HCT116 (cell line): ENCODE data around the gene LTA4H. TPM values are rescaled to one million over a fixed set of nuclear protein-coding genes. Genes with fewer than 3 reads are reported as not detected.

Source experiments
- ATAC-seq: fragments of 200-7000 bp; cut with Tn5 transposase; 2 replicates; pipeline ENCODE4 v1.9.1; 2020; ENCODE audit warnings: mild to moderate bottlenecking, moderate library complexity
- BruUV-seq: library from RNA; stranded (reverse); fragments of 400-500 nt; replicated peaks from 2 replicates; lab custom pipeline; 2021; lab: Mats Ljungman, UMichigan
- CTCF ChIA-PET: fragments of 300-600 bp; sonication (Branson Sonifier 250); formaldehyde crosslinking; loops from one replicate; lab custom pipeline; 2021; ENCODE audit warnings: antibody characterized with exemption; lab: Charles Lee
- POLR2A ChIA-PET: fragments of 300-600, 350-600 bp; sonication (Branson Sonifier 250); formaldehyde crosslinking; loops from one replicate; lab custom pipeline; 2021; ENCODE audit warnings: antibody characterized with exemption; lab: Charles Lee
- RAD21 ChIA-PET, 2 experiments: fragments of 300-600 bp; sonication (Branson Sonifier 250); formaldehyde crosslinking; loops; one replicate each; lab custom pipeline; 2023; ENCODE audit warnings: low total read pairs in 2 of 2; ENCODE audit not compliant: uncharacterized antibody in 2 of 2, unreplicated experiment in 2 of 2, low non-redundant PET in 1 of 2; lab: Charles Lee
- DNase-seq: peaks from one replicate; pipeline ENCODE4 v3.0.0-alpha.2; 2010; ENCODE audit warnings: low read depth, low spot score
- H2AFZ ChIP-seq: fragments of 200-600 bp; shearing (Covaris generic), sonication (generic); 2 replicates; pipeline ENCODE4 v1.6.1; 2017; ENCODE audit warnings: low read depth, mixed run types, mixed read lengths, antibody characterized with exemption, low read length; ENCODE audit not compliant: poor library complexity, severe bottlenecking
- H3K27ac ChIP-seq: 2 replicates; pipeline ENCODE4 v1.5.1; 2012; ENCODE audit warnings: low read depth, low read length
- H3K27me3 ChIP-seq: fragments of 200-600 bp; sonication (generic); 2 replicates; pipeline ENCODE4 v1.6.1; 2016; ENCODE audit warnings: mixed run types, low read length, mixed read lengths; ENCODE audit not compliant: insufficient read depth
- H3K36me3 ChIP-seq, 2 experiments: fragments of 200-500 bp in 1 of 2; fragments of 200-600 bp in 1 of 2; sonication (Bioruptor generic) in 1 of 2; sonication (generic) in 1 of 2; 2 replicates each; pipeline versions ENCODE4 v1.5.1 to v1.6.1; 2014 to 2016; ENCODE audit warnings: low read length in 2 of 2, inconsistent platforms in 1 of 2, mixed read lengths in 1 of 2, mixed run types in 1 of 2; ENCODE audit not compliant: insufficient read depth in 2 of 2, control insufficient read depth in 1 of 2
- H3K4me1 ChIP-seq, 2 experiments: fragments of 200-600 bp in 1 of 2; sonication (generic) in 1 of 2; 2 replicates each; pipeline versions ENCODE4 v1.5.1 to v1.6.1; 2012 to 2017; ENCODE audit warnings: low read length in 2 of 2, inconsistent platforms in 1 of 2, mild to moderate bottlenecking in 1 of 2, mixed read lengths in 1 of 2, mixed run types in 1 of 2, moderate library complexity in 1 of 2; ENCODE audit not compliant: insufficient read depth in 2 of 2, control insufficient read depth in 1 of 2
- H3K4me2 ChIP-seq: fragments of 200-600 bp; sonication (generic); 2 replicates; pipeline ENCODE4 v1.6.1; 2017; ENCODE audit warnings: mixed run types, low read length, mixed read lengths
- H3K4me3 ChIP-seq, 2 experiments: fragments of 200-600 bp in 1 of 2; sonication (generic) in 1 of 2; replicated peaks in 1 of 2; 2 replicates each; pipeline ENCODE4 v1.5.1; 2011 to 2016; ENCODE audit warnings: low read length in 2 of 2, control low read depth in 1 of 2, low read depth in 1 of 2, mild to moderate bottlenecking in 1 of 2, mixed read lengths in 1 of 2, mixed run types in 1 of 2
- H3K79me2 ChIP-seq: fragments of 200-600 bp; sonication (generic); 2 replicates; pipeline ENCODE4 v1.6.1; 2017; ENCODE audit warnings: mild to moderate bottlenecking, mixed run types, low read length, moderate library complexity, mixed read lengths; ENCODE audit not compliant: insufficient read depth
- H3K9ac ChIP-seq: fragments of 200-600 bp; sonication (generic); 2 replicates; pipeline ENCODE4 v1.6.1; 2016; ENCODE audit warnings: low read length, mixed read lengths
- H3K9me2 ChIP-seq: fragments of 200-600 bp; sonication (generic), shearing (Covaris generic); 2 replicates; pipeline ENCODE4 v1.6.1; 2017; ENCODE audit warnings: mixed run types, mild to moderate bottlenecking, moderate library complexity; ENCODE audit not compliant: insufficient read depth
- H3K9me3 ChIP-seq, 2 experiments: fragments of 200-500 bp in 1 of 2; fragments of 200-600 bp in 1 of 2; sonication (Bioruptor generic) in 1 of 2; sonication (generic) in 1 of 2; 2 replicates each; pipeline ENCODE4 v1.6.1; 2014 to 2017; ENCODE audit warnings: low read length in 2 of 2, mixed read lengths in 2 of 2, inconsistent platforms in 1 of 2, low read depth in 1 of 2, mild to moderate bottlenecking in 1 of 2, mixed run types in 1 of 2, moderate library complexity in 1 of 2; ENCODE audit not compliant: control insufficient read depth in 1 of 2, insufficient read depth in 1 of 2
- H4K20me1 ChIP-seq: fragments of 200-600 bp; sonication (generic), shearing (Covaris generic); 2 replicates; pipeline ENCODE4 v1.6.1; 2017; ENCODE audit warnings: mixed run types, mild to moderate bottlenecking, moderate library complexity; ENCODE audit not compliant: insufficient read depth
- ATF3 ChIP-seq: IDR thresholded peaks from 2 replicates; pipeline ENCODE4 v1.6.1; 2012
- CEBPB ChIP-seq: IDR thresholded peaks from 2 replicates; pipeline ENCODE4 v1.6.1; 2012; ENCODE audit warnings: low read depth
- EGR1 ChIP-seq: IDR thresholded peaks from 2 replicates; pipeline ENCODE4 v1.6.1; 2012; ENCODE audit warnings: low read depth
- ELF1 ChIP-seq: IDR thresholded peaks from 2 replicates; pipeline ENCODE4 v1.6.1; 2012; ENCODE audit warnings: low read depth, borderline replicate concordance
- EZH2phosphoT487 ChIP-seq: fragments of 200-600 bp; IDR thresholded peaks from 2 replicates; pipeline ENCODE4 v1.6.1; 2018; ENCODE audit warnings: antibody characterized with exemption, borderline replicate concordance
- REST ChIP-seq: IDR thresholded peaks from 2 replicates; pipeline ENCODE4 v1.6.1; 2012; ENCODE audit warnings: low read depth
- SIN3A ChIP-seq: IDR thresholded peaks from 2 replicates; pipeline ENCODE4 v1.6.1; 2012; ENCODE audit warnings: low read depth
- SP1 ChIP-seq: IDR thresholded peaks from 2 replicates; pipeline ENCODE4 v1.6.1; 2012; ENCODE audit warnings: low read depth
- SRF ChIP-seq: IDR thresholded peaks from 2 replicates; pipeline ENCODE4 v1.6.1; 2012; ENCODE audit warnings: low read depth
- YY1 ChIP-seq: IDR thresholded peaks from 2 replicates; pipeline ENCODE4 v1.6.1; 2011; ENCODE audit warnings: low read length, low read depth, moderate library complexity, mild to moderate bottlenecking; ENCODE audit not compliant: insufficient replicate concordance; ENCODE audit errors: extremely low read depth
- ZBTB33 ChIP-seq: IDR thresholded peaks from 2 replicates; pipeline ENCODE4 v1.6.1; 2011; ENCODE audit warnings: mild to moderate bottlenecking, low read length, moderate library complexity; ENCODE audit not compliant: insufficient replicate concordance; ENCODE audit errors: extremely low read depth
- intact Hi-C: fragments of 100-400 bp; cut with micrococcal nuclease; formaldehyde crosslinking; loops from 2 replicates; pipeline ENCODE4 v1.10.0; 2022
- total RNA-seq: library from RNA; stranded (reverse); gene quantifications from one replicate; pipeline ENCODE4 v1.2.1, GENCODE V29; 2021; ENCODE audit not compliant: unreplicated experiment

The LTA4H gene
- total RNA-seq, 1 experiment from 2014 or later: 163 TPM

- Histone ChIP-seq H3K27ac (no peak overlapping the region), H4K20me1 (no peaks in the 10 kb centered on the region), H3K4me3 (no peak overlapping the region), H3K79me2 (no peaks in the 10 kb centered on the region), H3K9me3 (no peaks in the 10 kb centered on the region), H3K27me3 (no peaks in the 10 kb centered on the region), H3K4me2 (no peak overlapping the region), H3K4me1 (peaks cover 0 to 16% of the 10 kb centered on the region in 2 experiments; a peak in 2 of 4 replicates), H2AFZ (peak overlapping the region; percentile 1), H3K36me3 (no peaks in the 10 kb centered on the region), H3K9me2 (no peaks in the 10 kb centered on the region), H3K9ac (no peak overlapping the region)
- ChIA-PET POLR2A (no interaction called here), CTCF (interaction anchor here (1.2 to 1.4 kb wide), 2 partner anchors 146 kb away, joined by 4 to 6 read pairs; no protein-coding TSS in a partner anchor), RAD21 (no interaction called here)
- BruUV-seq: no TSS peak
- TF ChIP-seq ELF1 (no peak), ATF3 (no peak), SRF (no peak), SIN3A (no peak), ZBTB33 (no peak), YY1 (no peak), EZH2phosphoT487 (no peak), CEBPB (no peak), REST (no peak), SP1 (no peak), EGR1 (no peak)
- no peak for ATAC-seq
- intact Hi-C loops: no loop called here
- DNase-seq: no peak
Measured at GRCh38 chr12:96069511-96070231, 34.3 kb upstream of the LTA4H start.
